Measurements from ENCODE around the gene CDH20.

The CDH20 gene

GRCh38 chr18:61543518-61543917 is 210.3 kb downstream of the CDH20 start:
- H3K27me3 ChIP-seq (ENCODE audit: control insufficient read depth, insufficient read depth, low read length): no peaks in the 10 kb centered on the region

GRCh38 chr18:61544178-61544577 is 210.9 kb downstream of the CDH20 start:
- Histone ChIP-seq H3K9ac (ENCODE audit: low read depth, low read length) (no peak overlapping the region), H3K36me3 (ENCODE audit: control insufficient read depth, insufficient read depth, low read length) (no peaks in the 10 kb centered on the region), H3K4me3 (ENCODE audit: low read depth, low read length) (no peak overlapping the region), H3K9me3 (ENCODE audit: control insufficient read depth, insufficient read depth, low read length) (no peaks in the 10 kb centered on the region), H3K27me3 (ENCODE audit: control insufficient read depth, insufficient read depth, low read length) (no peaks in the 10 kb centered on the region), H3K4me1 (ENCODE audit: control insufficient read depth, insufficient read depth, low read length) (no peaks in the 10 kb centered on the region)

More at GRCh38 chr18:61543518-61543917, 210.3 kb downstream of the CDH20 start:
- no peaks in the 10 kb centered on the region for H3K36me3 ChIP-seq (ENCODE audit: control insufficient read depth, insufficient read depth, low read length)
- no peaks in the 10 kb centered on the region for H3K9me3 ChIP-seq (ENCODE audit: control insufficient read depth, insufficient read depth, low read length)
- H3K4me3 ChIP-seq (ENCODE audit: low read depth, low read length): no peak overlapping the region
- no peaks in the 10 kb centered on the region for H3K4me1 ChIP-seq (ENCODE audit: control insufficient read depth, insufficient read depth, low read length)
- H3K9ac ChIP-seq (ENCODE audit: low read depth, low read length): no peak overlapping the region

- Histone ChIP-seq H3K4me1 (ENCODE audit: control insufficient read depth, insufficient read depth, low read length) (no peaks in the 10 kb centered on the region), H3K9me3 (ENCODE audit: control insufficient read depth, insufficient read depth, low read length) (no peaks in the 10 kb centered on the region), H3K9ac (ENCODE audit: low read depth, low read length) (no peak overlapping the region), H3K4me3 (ENCODE audit: low read depth, low read length) (no peak overlapping the region), H3K36me3 (ENCODE audit: control insufficient read depth, insufficient read depth, low read length) (no peaks in the 10 kb centered on the region), H3K27me3 (ENCODE audit: control insufficient read depth, insufficient read depth, low read length) (no peaks in the 10 kb centered on the region)
These were observed 212.3 kb downstream of the CDH20 start for GRCh38 chr18:61545281-61546245.

GRCh38 chr18:61546590-61546989 is 213.4 kb downstream of the CDH20 start:
- Histone ChIP-seq H3K9me3 (ENCODE audit: control insufficient read depth, insufficient read depth, low read length) (no peaks in the 10 kb centered on the region), H3K4me3 (ENCODE audit: low read depth, low read length) (no peak overlapping the region)

GRCh38 chr18:61549416-61549815 is 216.2 kb downstream of the CDH20 start:
- H3K27me3 ChIP-seq (ENCODE audit: control insufficient read depth, insufficient read depth, low read length): no peaks in the 10 kb centered on the region
- H3K9ac ChIP-seq (ENCODE audit: low read depth, low read length): no peak overlapping the region
- H3K4me3 ChIP-seq (ENCODE audit: low read depth, low read length): no peak overlapping the region
- no peaks in the 10 kb centered on the region for H3K9me3 ChIP-seq (ENCODE audit: control insufficient read depth, insufficient read depth, low read length)
- no peaks in the 10 kb centered on the region for H3K4me1 ChIP-seq (ENCODE audit: control insufficient read depth, insufficient read depth, low read length)
- H3K36me3 ChIP-seq (ENCODE audit: control insufficient read depth, insufficient read depth, low read length): no peaks in the 10 kb centered on the region

More at GRCh38 chr18:61546590-61546989, 213.4 kb downstream of the CDH20 start:
- Histone ChIP-seq H3K36me3 (ENCODE audit: control insufficient read depth, insufficient read depth, low read length) (no peaks in the 10 kb centered on the region), H3K27me3 (ENCODE audit: control insufficient read depth, insufficient read depth, low read length) (no peaks in the 10 kb centered on the region), H3K9ac (ENCODE audit: low read depth, low read length) (no peak overlapping the region), H3K4me1 (ENCODE audit: control insufficient read depth, insufficient read depth, low read length) (no peaks in the 10 kb centered on the region)

- no peaks in the 10 kb centered on the region for H3K4me1 ChIP-seq (ENCODE audit: control insufficient read depth, insufficient read depth, low read length)
- H3K36me3 ChIP-seq (ENCODE audit: control insufficient read depth, insufficient read depth, low read length): no peaks in the 10 kb centered on the region
- H3K9ac ChIP-seq (ENCODE audit: low read depth, low read length): no peak overlapping the region
- H3K4me3 ChIP-seq (ENCODE audit: low read depth, low read length): no peak overlapping the region
- no peaks in the 10 kb centered on the region for H3K27me3 ChIP-seq (ENCODE audit: control insufficient read depth, insufficient read depth, low read length)
- no peaks in the 10 kb centered on the region for H3K9me3 ChIP-seq (ENCODE audit: control insufficient read depth, insufficient read depth, low read length)
These were observed 216.7 kb downstream of the CDH20 start for GRCh38 chr18:61549889-61550288.

- Histone ChIP-seq H3K36me3 (ENCODE audit: control insufficient read depth, insufficient read depth, low read length) (no peaks in the 10 kb centered on the region), H3K27me3 (ENCODE audit: control insufficient read depth, insufficient read depth, low read length) (no peaks in the 10 kb centered on the region), H3K9me3 (ENCODE audit: control insufficient read depth, insufficient read depth, low read length) (no peaks in the 10 kb centered on the region), H3K4me1 (ENCODE audit: control insufficient read depth, insufficient read depth, low read length) (no peaks in the 10 kb centered on the region), H3K4me3 (ENCODE audit: low read depth, low read length) (no peak overlapping the region), H3K9ac (ENCODE audit: low read depth, low read length) (no peak overlapping the region)
These were observed 218.4 kb downstream of the CDH20 start for GRCh38 chr18:61551586-61551985.

- no peak overlapping the region for H3K9ac ChIP-seq (ENCODE audit: low read depth, low read length)
- H3K27me3 ChIP-seq (ENCODE audit: control insufficient read depth, insufficient read depth, low read length): no peaks in the 10 kb centered on the region
- H3K4me3 ChIP-seq (ENCODE audit: low read depth, low read length): no peak overlapping the region
- no peaks in the 10 kb centered on the region for H3K4me1 ChIP-seq (ENCODE audit: control insufficient read depth, insufficient read depth, low read length)
- no peaks in the 10 kb centered on the region for H3K36me3 ChIP-seq (ENCODE audit: control insufficient read depth, insufficient read depth, low read length)
- no peaks in the 10 kb centered on the region for H3K9me3 ChIP-seq (ENCODE audit: control insufficient read depth, insufficient read depth, low read length)
These were observed 219.9 kb downstream of the CDH20 start for GRCh38 chr18:61553045-61553659.

GRCh38 chr18:61554117-61554776 is 221.0 kb downstream of the CDH20 start:
- no peak overlapping the region for H3K9ac ChIP-seq (ENCODE audit: low read depth, low read length)
- H3K4me1 ChIP-seq (ENCODE audit: control insufficient read depth, insufficient read depth, low read length): no peaks in the 10 kb centered on the region
- H3K9me3 ChIP-seq (ENCODE audit: control insufficient read depth, insufficient read depth, low read length): no peaks in the 10 kb centered on the region

GRCh38 chr18:61554946-61555361 is 221.7 kb downstream of the CDH20 start:
- H3K9ac ChIP-seq (ENCODE audit: low read depth, low read length): no peak overlapping the region
- no peaks in the 10 kb centered on the region for H3K9me3 ChIP-seq (ENCODE audit: control insufficient read depth, insufficient read depth, low read length)
- no peaks in the 10 kb centered on the region for H3K27me3 ChIP-seq (ENCODE audit: control insufficient read depth, insufficient read depth, low read length)
- H3K4me1 ChIP-seq (ENCODE audit: control insufficient read depth, insufficient read depth, low read length): no peaks in the 10 kb centered on the region
- no peaks in the 10 kb centered on the region for H3K36me3 ChIP-seq (ENCODE audit: control insufficient read depth, insufficient read depth, low read length)
- H3K4me3 ChIP-seq (ENCODE audit: low read depth, low read length): no peak overlapping the region

More at GRCh38 chr18:61554117-61554776, 221.0 kb downstream of the CDH20 start:
- Histone ChIP-seq H3K27me3 (ENCODE audit: control insufficient read depth, insufficient read depth, low read length) (no peaks in the 10 kb centered on the region), H3K4me3 (ENCODE audit: low read depth, low read length) (no peak overlapping the region), H3K36me3 (ENCODE audit: control insufficient read depth, insufficient read depth, low read length) (no peaks in the 10 kb centered on the region)

- no peaks in the 10 kb centered on the region for H3K27me3 ChIP-seq (ENCODE audit: control insufficient read depth, insufficient read depth, low read length)
- no peaks in the 10 kb centered on the region for H3K9me3 ChIP-seq (ENCODE audit: control insufficient read depth, insufficient read depth, low read length)
- no peaks in the 10 kb centered on the region for H3K36me3 ChIP-seq (ENCODE audit: control insufficient read depth, insufficient read depth, low read length)
- no peak overlapping the region for H3K9ac ChIP-seq (ENCODE audit: low read depth, low read length)
- no peaks in the 10 kb centered on the region for H3K4me1 ChIP-seq (ENCODE audit: control insufficient read depth, insufficient read depth, low read length)
- H3K4me3 ChIP-seq (ENCODE audit: low read depth, low read length): no peak overlapping the region
These were observed 223.1 kb downstream of the CDH20 start for GRCh38 chr18:61556316-61556715.
